Left ventricle myocardium inferior (tissue), 1 donor: ENCODE results near the gene ADCK2. TPM values are rescaled to one million over a fixed set of nuclear protein-coding genes. Genes with fewer than 3 reads are reported as not detected.
A peak's percentile ranks its signal among the peaks of the same experiment; 100 is the strongest.

ENCODE experiments used
- DNase-seq: peaks from one replicate; pipeline ENCODE4 v3.0.0-alpha.2; 2020
- H3K27ac ChIP-seq: fragments of 200-600 bp; replicated peaks from 2 replicates; pipeline ENCODE4 v1.8.0; 2021
- H3K27me3 ChIP-seq: fragments of 200-600 bp; 2 replicates; pipeline ENCODE4 v1.8.0; 2021; ENCODE audit warnings: low read depth
- H3K36me3 ChIP-seq: fragments of 200-600 bp; 2 replicates; pipeline ENCODE4 v1.8.0; 2021
- H3K4me1 ChIP-seq: fragments of 200-600 bp; 2 replicates; pipeline ENCODE4 v1.8.0; 2021
- H3K4me3 ChIP-seq: fragments of 200-600 bp; 2 replicates; pipeline ENCODE4 v1.8.0; 2021; ENCODE audit warnings: mild to moderate bottlenecking, moderate library complexity
- H3K9me3 ChIP-seq: fragments of 200-600 bp; replicated peaks from 2 replicates; pipeline ENCODE4 v1.8.0; 2021
- intact Hi-C: fragments of 100-400 bp; cut with micrococcal nuclease; formaldehyde crosslinking; loops from one replicate; pipeline ENCODE4 v1.11.0; 2022
- total RNA-seq: library from RNA; stranded (reverse); fragmentation: NEBNext Ultra II Directional; extraction: Animal tissue kit (Norgen Biotek cat#: 25700); gene quantifications from one replicate; pipeline ENCODE4 v1.2.1, GENCODE V29; 2021
- TF ChIP-seq, protein P1 (sequence below): fragments of 200-600 bp; IDR thresholded peaks from 2 replicates; pipeline ENCODE4 v1.8.0; 2021; ENCODE audit warnings: antibody characterized with exemption, mild to moderate bottlenecking, borderline replicate concordance
- donor health status: DM: no; HTN: yes; CAD: no; lungs with severe emphysema.

ADCK2 gene
- total RNA-seq, 1 donor from 2014 or later = 8.5 TPM

DNA sequence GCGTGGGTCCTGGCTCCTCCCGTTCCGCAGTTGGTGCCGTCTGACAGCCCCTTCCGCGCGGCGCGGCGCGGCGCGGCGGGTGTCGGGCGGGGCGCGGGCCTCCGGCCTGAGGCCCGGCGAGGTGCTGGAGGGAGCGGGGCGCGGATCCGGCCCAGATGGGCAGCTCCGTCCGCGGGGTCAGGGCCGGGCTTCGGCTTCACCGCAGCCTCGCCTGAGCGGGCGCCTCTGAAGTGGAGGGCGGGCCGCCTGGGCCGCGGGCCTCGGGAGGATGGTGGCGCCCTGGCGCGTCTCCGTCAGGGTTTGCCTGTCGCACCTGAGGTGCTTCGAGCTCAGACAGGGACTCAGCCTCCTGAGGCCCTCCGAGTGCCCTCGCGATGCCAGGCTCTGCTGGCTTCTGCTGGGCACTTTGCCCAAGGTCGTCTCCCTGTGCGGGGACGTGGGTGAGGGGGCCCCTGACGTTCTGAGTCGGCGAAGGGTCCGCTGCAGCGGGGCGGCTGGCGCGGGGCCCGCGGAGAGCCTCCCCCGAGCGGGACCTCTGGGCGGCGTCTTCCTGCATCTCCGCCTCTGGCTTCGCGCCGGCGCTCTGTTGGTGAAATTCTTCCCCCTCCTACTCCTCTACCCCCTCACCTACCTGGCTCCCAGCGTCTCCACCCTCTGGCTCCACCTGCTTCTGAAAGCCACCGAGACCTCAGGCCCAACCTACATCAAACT lies 473 bp downstream of the ADCK2 start:
- H3K36me3 ChIP-seq = no peaks in the 10 kb centered on the region
- peaks cover 38% of the 10 kb centered on the region for H3K4me1 ChIP-seq
- TF ChIP-seq, protein P1, sequence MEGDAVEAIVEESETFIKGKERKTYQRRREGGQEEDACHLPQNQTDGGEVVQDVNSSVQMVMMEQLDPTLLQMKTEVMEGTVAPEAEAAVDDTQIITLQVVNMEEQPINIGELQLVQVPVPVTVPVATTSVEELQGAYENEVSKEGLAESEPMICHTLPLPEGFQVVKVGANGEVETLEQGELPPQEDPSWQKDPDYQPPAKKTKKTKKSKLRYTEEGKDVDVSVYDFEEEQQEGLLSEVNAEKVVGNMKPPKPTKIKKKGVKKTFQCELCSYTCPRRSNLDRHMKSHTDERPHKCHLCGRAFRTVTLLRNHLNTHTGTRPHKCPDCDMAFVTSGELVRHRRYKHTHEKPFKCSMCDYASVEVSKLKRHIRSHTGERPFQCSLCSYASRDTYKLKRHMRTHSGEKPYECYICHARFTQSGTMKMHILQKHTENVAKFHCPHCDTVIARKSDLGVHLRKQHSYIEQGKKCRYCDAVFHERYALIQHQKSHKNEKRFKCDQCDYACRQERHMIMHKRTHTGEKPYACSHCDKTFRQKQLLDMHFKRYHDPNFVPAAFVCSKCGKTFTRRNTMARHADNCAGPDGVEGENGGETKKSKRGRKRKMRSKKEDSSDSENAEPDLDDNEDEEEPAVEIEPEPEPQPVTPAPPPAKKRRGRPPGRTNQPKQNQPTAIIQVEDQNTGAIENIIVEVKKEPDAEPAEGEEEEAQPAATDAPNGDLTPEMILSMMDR = no peak
- DNase-seq = peak; percentile 33
- H3K4me3 ChIP-seq = peak overlapping the region; percentile 85
- peak overlapping the region; percentile 86 for H3K27ac ChIP-seq
- intact Hi-C loops = no loop called here
- no peaks in the 10 kb centered on the region for H3K9me3 ChIP-seq
- no peaks in the 10 kb centered on the region for H3K27me3 ChIP-seq

DNA sequence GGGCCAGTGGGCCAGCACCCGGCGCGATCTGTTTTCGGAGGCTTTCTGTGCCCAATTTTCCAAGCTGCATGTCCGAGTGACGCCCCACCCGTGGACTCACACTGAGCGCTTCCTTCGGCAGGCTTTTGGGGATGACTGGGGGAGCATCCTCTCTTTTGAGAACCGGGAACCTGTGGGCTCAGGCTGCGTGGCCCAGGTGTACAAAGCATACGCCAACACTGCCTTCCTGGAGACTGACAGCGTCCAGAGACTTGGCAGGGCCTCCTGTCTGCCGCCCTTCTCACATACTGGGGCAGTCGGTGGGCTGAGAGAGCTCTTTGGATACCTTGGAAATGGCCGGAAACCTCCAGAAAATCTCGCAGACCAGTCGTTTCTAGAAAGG lies 1.0 kb downstream of the ADCK2 start:
- H3K9me3 ChIP-seq = no peaks in the 10 kb centered on the region
- DNase-seq = no peak
- H3K36me3 ChIP-seq = peaks cover 2% of the 10 kb centered on the region
- intact Hi-C loops = no loop called here
- peak overlapping the region; percentile 85 for H3K4me3 ChIP-seq
- TF ChIP-seq, protein P1 = no peak
- H3K27ac ChIP-seq = peak overlapping the region; percentile 86
- H3K4me1 ChIP-seq = peaks cover 38% of the 10 kb centered on the region
- H3K27me3 ChIP-seq = no peaks in the 10 kb centered on the region

DNA sequence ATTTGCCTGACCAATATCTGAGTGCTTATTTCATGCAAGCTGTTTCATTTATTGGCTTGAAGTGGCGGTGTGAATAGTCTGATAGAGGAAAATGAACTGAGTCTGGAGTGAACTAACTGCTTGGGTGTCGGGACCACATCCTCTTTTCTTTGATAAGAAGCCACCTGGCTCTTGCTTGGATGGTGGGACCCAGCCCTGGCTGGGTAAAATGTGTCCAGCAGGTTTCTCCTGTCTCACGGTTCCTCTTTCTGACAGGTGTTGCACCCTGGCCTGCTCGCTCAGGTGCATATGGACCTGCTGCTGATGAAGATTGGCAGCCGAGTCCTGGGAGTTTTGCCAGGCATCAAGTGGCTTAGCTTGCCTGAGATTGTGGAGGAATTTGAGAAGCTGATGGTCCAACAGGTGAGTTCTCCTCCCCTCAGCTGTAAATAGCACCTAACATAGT lies 1.6 kb downstream of the ADCK2 start:
- H3K4me3 ChIP-seq = no peak overlapping the region
- H3K27ac ChIP-seq = peak overlapping the region; percentile 86
- H3K36me3 ChIP-seq = peaks cover 8% of the 10 kb centered on the region
- H3K4me1 ChIP-seq = peaks cover 38% of the 10 kb centered on the region
- no peaks in the 10 kb centered on the region for H3K27me3 ChIP-seq
- DNase-seq = no peak
- intact Hi-C loops = no loop called here
- TF ChIP-seq, protein P1 = no peak
- H3K9me3 ChIP-seq = no peaks in the 10 kb centered on the region

DNA sequence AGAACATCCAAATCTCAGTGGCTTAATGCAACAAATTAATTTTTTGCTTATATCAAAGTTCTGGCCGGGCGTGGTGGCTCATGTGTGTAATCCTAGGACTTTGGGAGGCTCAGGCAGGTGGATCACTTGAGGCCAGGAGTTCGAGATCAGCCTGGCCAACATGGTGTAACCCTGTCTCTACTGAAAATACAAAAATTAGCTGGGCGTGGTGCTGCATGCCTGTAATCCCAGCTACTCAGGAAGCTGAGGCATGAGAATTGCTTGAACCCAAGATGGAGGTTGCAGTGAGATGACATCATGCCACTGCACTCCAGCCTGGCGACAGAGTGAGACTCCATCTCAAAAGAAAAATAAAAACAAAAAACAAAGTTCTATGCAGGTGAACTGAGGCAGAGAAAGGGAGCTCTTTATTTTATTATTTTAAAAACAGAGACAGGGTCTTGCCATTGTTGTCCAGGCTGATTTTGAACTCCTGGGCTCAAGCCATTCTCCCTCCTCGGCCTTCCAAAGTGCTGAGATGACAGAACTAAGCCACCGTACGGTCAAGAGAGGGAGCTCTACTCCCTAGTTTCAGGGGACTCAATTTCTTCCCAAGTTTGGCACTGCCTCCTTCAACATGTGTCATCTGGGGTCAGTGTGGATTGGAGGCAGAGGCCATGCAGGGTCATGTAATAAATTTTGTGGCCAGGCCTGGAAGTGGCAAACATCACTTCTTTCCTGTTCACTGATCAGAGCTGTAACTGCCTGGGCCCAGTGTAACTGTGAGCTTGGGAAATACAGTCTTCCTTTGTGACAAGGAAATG lies 2.4 kb downstream of the ADCK2 start:
- Histone ChIP-seq H3K9me3 (no peaks in the 10 kb centered on the region), H3K27ac (no peak overlapping the region), H3K4me1 (peaks cover 38% of the 10 kb centered on the region), H3K4me3 (no peak overlapping the region), H3K27me3 (no peaks in the 10 kb centered on the region), H3K36me3 (peaks cover 12% of the 10 kb centered on the region)
- no peak for DNase-seq
- TF ChIP-seq, protein P1 = peak; percentile 51
- intact Hi-C loops = no loop called here

DNA sequence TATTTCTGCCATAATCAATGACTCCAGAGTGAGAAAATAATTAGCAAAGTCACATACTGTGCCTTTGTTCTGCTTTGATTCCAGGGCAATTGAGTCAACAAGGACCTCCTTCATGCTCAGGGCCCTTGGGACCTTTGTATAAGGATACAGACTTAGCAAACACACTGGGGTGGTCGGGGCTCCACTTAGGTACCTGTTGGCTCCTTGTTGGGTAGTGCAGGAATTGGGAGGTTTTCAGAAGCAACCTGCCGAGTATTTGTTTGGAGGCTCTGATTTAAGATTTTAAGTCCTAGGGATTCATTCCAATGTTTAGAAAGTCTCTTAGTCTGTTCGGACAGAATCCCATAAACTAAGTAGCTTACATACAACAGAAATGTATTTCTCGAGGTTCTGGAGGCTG lies 3.0 kb downstream of the ADCK2 start:
- Histone ChIP-seq H3K4me3 (no peak overlapping the region), H3K36me3 (peaks cover 15% of the 10 kb centered on the region), H3K4me1 (peaks cover 38% of the 10 kb centered on the region), H3K9me3 (no peaks in the 10 kb centered on the region), H3K27ac (no peak overlapping the region), H3K27me3 (no peaks in the 10 kb centered on the region)
- DNase-seq = no peak
- TF ChIP-seq, protein P1 = no peak
- intact Hi-C loops = no loop called here
